ENCODE results near the gene KDM1A. TPM values are rescaled to one million over a fixed set of nuclear protein-coding genes. Genes with fewer than 3 reads are reported as not detected.

Gene KDM1A
- polyA plus RNA-seq, 2 of the 4 experiments (the other 2 are of a cell fraction): 66.4 to 80.3 TPM

DNA sequence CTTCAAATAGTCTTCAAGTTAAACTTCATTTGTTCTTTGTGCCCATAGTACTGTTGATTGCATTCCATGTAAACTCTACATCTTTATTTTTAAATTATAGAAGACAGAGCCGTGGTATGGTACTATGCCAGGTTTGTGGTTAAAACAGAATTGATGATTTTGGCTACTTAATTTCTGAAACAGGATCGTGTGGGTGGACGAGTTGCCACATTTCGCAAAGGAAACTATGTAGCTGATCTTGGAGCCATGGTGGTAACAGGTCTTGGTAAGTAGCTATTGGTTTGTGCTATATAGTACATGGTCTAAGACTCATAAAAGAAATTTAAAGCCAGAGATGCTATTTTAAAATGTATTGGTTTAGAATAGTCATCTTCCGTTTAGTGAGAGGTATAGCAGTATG is 38.0 kb downstream of the KDM1A start (continued):
- TF ChIP-seq EP300 (IDR thresholded peaks at IDR 0.05): no peak

GRCh38 chr1:23062271-23062670 is 43.0 kb downstream of the KDM1A start:
- FAIRE-seq (no peak), ATAC-seq (no peak), DNase-seq (ENCODE audit: low read depth in 1 of 2, low spot score in 1 of 2) (no peak)
- Histone ChIP-seq H3K4me3 (no peak overlapping the region), H3K9me3 (no peaks in the 10 kb centered on the region), H3K4me2 (no peak overlapping the region), H3K27ac (no peak overlapping the region), H3K4me1 (no peaks in the 10 kb centered on the region)
- ChIA-PET CTCF (no interaction called here), POLR2A (no interaction called here)
- 88% methylated on average over 2 of the region's 2 CpGs for WGBS (ENCODE audit: missing lambda C conversion rate)
- TF ChIP-seq CBX8 (IDR thresholded peaks at IDR 0.05) (no peak), EP300 (IDR thresholded peaks at IDR 0.05) (no peak), NPAS2 (CRISPR knock-in tag; IDR thresholded peaks at IDR 0.05; ENCODE audit: borderline replicate concordance) (no peak), ZFP36 (IDR thresholded peaks at IDR 0.05; ENCODE audit: borderline replicate concordance, partially characterized antibody) (no peak), MAX (IDR thresholded peaks at IDR 0.05) (no peak), FOXS1 (CRISPR knock-in tag; IDR thresholded peaks at IDR 0.05) (no peak), HOXB5 (CRISPR knock-in tag; IDR thresholded peaks at IDR 0.05) (no peak), SREBF2 (IDR thresholded peaks at IDR 0.05) (no peak), ESRRA (IDR thresholded peaks at IDR 0.05; ENCODE audit: borderline replicate concordance, low read length) (no peak), BHLHE40 (IDR thresholded peaks at IDR 0.05; ENCODE audit: low read depth, low read length) (no peak), HMGXB4 (CRISPR knock-in tag; IDR thresholded peaks at IDR 0.05; ENCODE audit: borderline replicate concordance) (no peak), MAZ (IDR thresholded peaks at IDR 0.05; ENCODE audit: borderline replicate concordance, low read depth, low read length) (no peak), ZC3H11A (IDR thresholded peaks at IDR 0.05) (no peak), HES2 (IDR thresholded peaks at IDR 0.05) (no peak), RFX5 (IDR thresholded peaks at IDR 0.05) (no peak), JUN (IDR thresholded peaks at IDR 0.05) (no peak), ZSCAN20 (CRISPR knock-in tag; IDR thresholded peaks at IDR 0.05) (no peak), HDAC2 (IDR thresholded peaks at IDR 0.05) (no peak)
- TF ChIP-seq, protein P1, sequence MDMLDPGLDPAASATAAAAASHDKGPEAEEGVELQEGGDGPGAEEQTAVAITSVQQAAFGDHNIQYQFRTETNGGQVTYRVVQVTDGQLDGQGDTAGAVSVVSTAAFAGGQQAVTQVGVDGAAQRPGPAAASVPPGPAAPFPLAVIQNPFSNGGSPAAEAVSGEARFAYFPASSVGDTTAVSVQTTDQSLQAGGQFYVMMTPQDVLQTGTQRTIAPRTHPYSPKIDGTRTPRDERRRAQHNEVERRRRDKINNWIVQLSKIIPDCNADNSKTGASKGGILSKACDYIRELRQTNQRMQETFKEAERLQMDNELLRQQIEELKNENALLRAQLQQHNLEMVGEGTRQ (IDR thresholded peaks at IDR 0.05): no peak
- TF ChIP-seq, protein P2, sequence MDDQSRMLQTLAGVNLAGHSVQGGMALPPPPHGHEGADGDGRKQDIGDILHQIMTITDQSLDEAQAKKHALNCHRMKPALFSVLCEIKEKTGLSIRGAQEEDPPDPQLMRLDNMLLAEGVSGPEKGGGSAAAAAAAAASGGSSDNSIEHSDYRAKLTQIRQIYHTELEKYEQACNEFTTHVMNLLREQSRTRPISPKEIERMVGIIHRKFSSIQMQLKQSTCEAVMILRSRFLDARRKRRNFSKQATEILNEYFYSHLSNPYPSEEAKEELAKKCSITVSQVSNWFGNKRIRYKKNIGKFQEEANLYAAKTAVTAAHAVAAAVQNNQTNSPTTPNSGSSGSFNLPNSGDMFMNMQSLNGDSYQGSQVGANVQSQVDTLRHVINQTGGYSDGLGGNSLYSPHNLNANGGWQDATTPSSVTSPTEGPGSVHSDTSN (IDR thresholded peaks at IDR 0.05): no peak

- ChIA-PET POLR2A (no interaction called here), CTCF (interaction anchor here (2.0 kb wide), 1 partner anchor 34 kb away, joined by 9 read pairs; no protein-coding TSS in a partner anchor)
- ATAC-seq (no peak), FAIRE-seq (no peak), DNase-seq (ENCODE audit: low read depth in 1 of 2, low spot score in 1 of 2) (no peak)
- Histone ChIP-seq H3K4me1 (no peaks in the 10 kb centered on the region), H3K4me3 (no peak overlapping the region), H3K9me3 (no peaks in the 10 kb centered on the region), H3K4me2 (no peak overlapping the region), H3K27ac (no peak overlapping the region)
- no peak for TF ChIP-seq JUN (IDR thresholded peaks at IDR 0.05)
- no peak for TF ChIP-seq HMGXB4 (CRISPR knock-in tag; IDR thresholded peaks at IDR 0.05; ENCODE audit: borderline replicate concordance)
- no peak for TF ChIP-seq CEBPB (IDR thresholded peaks at IDR 0.05)
- no peak for TF ChIP-seq CHD4 (IDR thresholded peaks at IDR 0.05; ENCODE audit: borderline replicate concordance)
- TF ChIP-seq, protein P3, sequence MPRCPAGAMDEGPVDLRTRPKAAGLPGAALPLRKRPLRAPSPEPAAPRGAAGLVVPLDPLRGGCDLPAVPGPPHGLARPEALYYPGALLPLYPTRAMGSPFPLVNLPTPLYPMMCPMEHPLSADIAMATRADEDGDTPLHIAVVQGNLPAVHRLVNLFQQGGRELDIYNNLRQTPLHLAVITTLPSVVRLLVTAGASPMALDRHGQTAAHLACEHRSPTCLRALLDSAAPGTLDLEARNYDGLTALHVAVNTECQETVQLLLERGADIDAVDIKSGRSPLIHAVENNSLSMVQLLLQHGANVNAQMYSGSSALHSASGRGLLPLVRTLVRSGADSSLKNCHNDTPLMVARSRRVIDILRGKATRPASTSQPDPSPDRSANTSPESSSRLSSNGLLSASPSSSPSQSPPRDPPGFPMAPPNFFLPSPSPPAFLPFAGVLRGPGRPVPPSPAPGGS (IDR thresholded peaks at IDR 0.05): no peak
- TF ChIP-seq KDM1A (IDR thresholded peaks at IDR 0.05; ENCODE audit: low read depth): no peak
- TF ChIP-seq JUNB (IDR thresholded peaks at IDR 0.05): no peak
- no peak for TF ChIP-seq ZFP36 (IDR thresholded peaks at IDR 0.05; ENCODE audit: borderline replicate concordance, partially characterized antibody)
- TF ChIP-seq RCOR1 (IDR thresholded peaks at IDR 0.05; ENCODE audit: low read depth, low read length): no peak
- no peak for TF ChIP-seq SREBF2 (IDR thresholded peaks at IDR 0.05)
- no peak for TF ChIP-seq NR3C1 (IDR thresholded peaks at IDR 0.05)
- no peak for TF ChIP-seq MAZ (IDR thresholded peaks at IDR 0.05; ENCODE audit: borderline replicate concordance, low read depth, low read length)
- no peak for TF ChIP-seq FOXS1 (CRISPR knock-in tag; IDR thresholded peaks at IDR 0.05)
- no peak for TF ChIP-seq RFX5 (IDR thresholded peaks at IDR 0.05)
- no peak for TF ChIP-seq ZC3H11A (IDR thresholded peaks at IDR 0.05)
- WGBS (ENCODE audit: missing lambda C conversion rate): 97% methylated on average over 2 of the region's 2 CpGs
Observed at GRCh38 chr1:23065385-23065784, 46.1 kb downstream of the KDM1A start.

Measured in A549 (cell line).